H9 (cell line): ENCODE results near the gene ZNFX1. TPM values are rescaled to one million over a fixed set of nuclear protein-coding genes. Genes with fewer than 3 reads are reported as not detected.

Experiments
- DNase-seq: peaks from one replicate; pipeline ENCODE4 v3.0.0-alpha.2; 2017
- H2AFZ ChIP-seq: one replicate; pipeline ENCODE4 v1.6.1; 2013; ENCODE audit warnings: mild to moderate bottlenecking, low read length, control low read depth, moderate library complexity
- H2AK5ac ChIP-seq: 2 replicates; pipeline ENCODE4 v1.6.1; 2013; ENCODE audit warnings: low read length, control low read depth, mixed read lengths; ENCODE audit not compliant: insufficient read length
- H2BK120ac ChIP-seq: one replicate; pipeline ENCODE4 v1.6.1; 2013; ENCODE audit warnings: low read depth, mild to moderate bottlenecking, low read length, control low read depth, inconsistent platforms; ENCODE audit not compliant: poor library complexity, severe bottlenecking
- H2BK12ac ChIP-seq: 2 replicates; pipeline ENCODE4 v1.6.1; 2013; ENCODE audit warnings: low read length, control low read depth, mixed read lengths, low read depth; ENCODE audit not compliant: insufficient read length
- H2BK15ac ChIP-seq: 2 replicates; pipeline ENCODE4 v1.6.1; 2013; ENCODE audit warnings: low read depth, low read length, control low read depth
- H2BK20ac ChIP-seq: one replicate; pipeline ENCODE4 v1.6.1; 2013; ENCODE audit warnings: low read depth, mild to moderate bottlenecking, low read length, control low read depth, inconsistent platforms; ENCODE audit not compliant: poor library complexity, severe bottlenecking
- H2BK5ac ChIP-seq: 2 replicates; pipeline ENCODE4 v1.6.1; 2013; ENCODE audit warnings: low read length, control low read depth, mixed read lengths; ENCODE audit not compliant: insufficient read length
- H3K14ac ChIP-seq: 2 replicates; pipeline ENCODE4 v1.6.1; 2013; ENCODE audit warnings: low read length, control low read depth; ENCODE audit not compliant: insufficient read depth
- H3K18ac ChIP-seq: 2 replicates; pipeline ENCODE4 v1.6.1; 2013; ENCODE audit warnings: low read depth, mild to moderate bottlenecking, mixed read lengths, low read length, control low read depth; ENCODE audit not compliant: insufficient read length
- H3K23ac ChIP-seq: 2 replicates; pipeline ENCODE4 v1.6.1; 2013; ENCODE audit warnings: low read length, control low read depth, mixed read lengths, low read depth; ENCODE audit not compliant: insufficient read length
- H3K23me2 ChIP-seq: 2 replicates; pipeline ENCODE4 v1.6.1; 2013; ENCODE audit warnings: low read depth, mild to moderate bottlenecking, mixed read lengths, low read length, control low read depth; ENCODE audit not compliant: insufficient read length, poor library complexity, severe bottlenecking
- H3K27ac ChIP-seq: 2 replicates; pipeline ENCODE4 v1.5.1; 2013; ENCODE audit warnings: low read length, control low read depth, mixed read lengths, low read depth; ENCODE audit not compliant: insufficient read length
- H3K27me3 ChIP-seq: 2 replicates; pipeline ENCODE4 v1.6.1; 2013; ENCODE audit warnings: low read length, control low read depth, inconsistent platforms; ENCODE audit not compliant: insufficient read depth
- H3K4ac ChIP-seq: 2 replicates; pipeline ENCODE4 v1.6.1; 2013; ENCODE audit warnings: low read depth, mild to moderate bottlenecking, control low read depth, inconsistent platforms, low read length, moderate library complexity
- H3K4me1 ChIP-seq: 2 replicates; pipeline ENCODE4 v1.6.1; 2013; ENCODE audit warnings: low read length, control low read depth, inconsistent platforms; ENCODE audit not compliant: insufficient read depth
- H3K4me2 ChIP-seq: 2 replicates; pipeline ENCODE4 v1.6.1; 2013; ENCODE audit warnings: low read length, control low read depth, mixed read lengths; ENCODE audit not compliant: insufficient read length, insufficient read depth
- H3K56ac ChIP-seq: 2 replicates; pipeline ENCODE4 v1.6.1; 2013; ENCODE audit warnings: low read depth, mild to moderate bottlenecking, mixed read lengths, low read length, control low read depth; ENCODE audit not compliant: insufficient read length
- H3K79me1 ChIP-seq: 2 replicates; pipeline ENCODE4 v1.6.1; 2013; ENCODE audit warnings: low read depth, mild to moderate bottlenecking, moderate library complexity, low read length, control low read depth, inconsistent platforms; ENCODE audit not compliant: insufficient read depth, poor library complexity, severe bottlenecking
- H3K79me2 ChIP-seq: 2 replicates; pipeline ENCODE4 v1.6.1; 2013; ENCODE audit warnings: low read length, control low read depth, inconsistent platforms; ENCODE audit not compliant: insufficient read depth
- H3K9ac ChIP-seq: 2 replicates; pipeline ENCODE4 v1.6.1; 2013; ENCODE audit warnings: low read length, control low read depth, mixed read lengths; ENCODE audit not compliant: insufficient read length; ENCODE audit errors: extremely low read depth
- H3K9me3 ChIP-seq: one replicate; pipeline ENCODE4 v1.6.1; 2013; ENCODE audit warnings: low read depth, low read length, inconsistent platforms; ENCODE audit not compliant: control insufficient read depth
- H3T11ph ChIP-seq: one replicate; pipeline ENCODE4 v1.6.1; 2013; ENCODE audit warnings: mild to moderate bottlenecking, low read length, control low read depth, inconsistent platforms
- H4K20me1 ChIP-seq: one replicate; pipeline ENCODE4 v1.6.1; 2013; ENCODE audit not compliant: control insufficient read depth, insufficient read length, insufficient read depth
- H4K5ac ChIP-seq: 2 replicates; pipeline ENCODE4 v1.6.1; 2013; ENCODE audit warnings: low read depth, mild to moderate bottlenecking, mixed read lengths, low read length, control low read depth; ENCODE audit not compliant: insufficient read length
- H4K8ac ChIP-seq: replicated peaks from 2 replicates; pipeline ENCODE4 v1.6.1; 2013; ENCODE audit warnings: low read length, control low read depth, mixed read lengths, low read depth; ENCODE audit not compliant: insufficient read length
- H4K91ac ChIP-seq: 2 replicates; pipeline ENCODE4 v1.6.1; 2013; ENCODE audit warnings: low read depth, mild to moderate bottlenecking, moderate library complexity, mixed read lengths, low read length, control low read depth; ENCODE audit not compliant: insufficient read length
- H3K27ac Mint-ChIP-seq, 3 experiments: 2 replicates in 2 of 3; 3 replicates in 1 of 3; pipeline ENCODE4 v1.8.0; 2020 to 2021; ENCODE audit warnings: mixed read lengths in 3 of 3, mild to moderate bottlenecking in 1 of 3, moderate library complexity in 1 of 3
- H3K27me3 Mint-ChIP-seq: 2 replicates; pipeline ENCODE4 v1.8.0; 2021; ENCODE audit warnings: low read depth, mild to moderate bottlenecking, moderate library complexity, mixed read lengths
- H3K36me3 Mint-ChIP-seq, 3 experiments: 2 replicates in 2 of 3; 3 replicates in 1 of 3; pipeline ENCODE4 v1.8.0; 2020 to 2021; ENCODE audit warnings: low read depth in 3 of 3, mixed read lengths in 3 of 3; ENCODE audit not compliant: insufficient read depth in 1 of 3
- H3K4me1 Mint-ChIP-seq, 2 experiments: 2 replicates each; pipeline ENCODE4 v1.8.0; 2020; ENCODE audit warnings: mixed read lengths in 2 of 2
- H3K4me3 Mint-ChIP-seq, 2 experiments: 2 replicates in 1 of 2; 3 replicates in 1 of 2; pipeline ENCODE4 v1.8.0; 2020 to 2021; ENCODE audit warnings: mild to moderate bottlenecking in 2 of 2, mixed read lengths in 2 of 2, moderate library complexity in 1 of 2
- H3K9me3 Mint-ChIP-seq, 2 experiments: 2 replicates in 1 of 2; 3 replicates in 1 of 2; pipeline ENCODE4 v1.8.0; 2020; ENCODE audit warnings: mild to moderate bottlenecking in 2 of 2, mixed read lengths in 2 of 2, moderate library complexity in 1 of 2
- CTCF ChIP-seq: fragments of 200-600 bp; sonication (generic); conservative IDR thresholded peaks from 3 replicates; pipeline ENCODE4 v1.8.0; 2021; ENCODE audit warnings: antibody characterized with exemption, mild to moderate bottlenecking
- WGBS: extraction: QIAGEN DNeasy Blood & Tissue Kit; methylation state at CpG from one replicate; pipeline ENCODE4 v1.1.7; 2013; ENCODE audit warnings: missing lambda C conversion rate, low lambda C conversion rate, mixed read lengths; ENCODE audit not compliant: insufficient read length; ENCODE audit errors: extremely low coverage; 5-methylcytosine and 5-hydroxymethylcytosine counted together
- long read RNA-seq: library from polyadenylated mRNA; unstranded; transcript quantifications from one replicate; pipeline ENCODE4 v2.0.0, GENCODE V29; 2020
- total RNA-seq: library from RNA; stranded (reverse); gene quantifications from 2 replicates; pipeline ENCODE4 v1.2.1, GENCODE V29; 2021

Gene ZNFX1
- total RNA-seq, result 12.8 and 13.3 TPM in 2 replicates
- long read RNA-seq, partial matches to known transcripts, result 64 of 75 reads
- long read RNA-seq, other reads (novel, unspliced or antisense), result 11 of 75 reads

- Histone ChIP-seq H2BK5ac (peak within 1 kb of the TSS; percentile 82), H2BK120ac (no peak within 1 kb of the TSS), H2BK20ac (no peak within 1 kb of the TSS), H2AFZ (no peak within 1 kb of the TSS), H3K18ac (peak within 1 kb of the TSS; percentile 76), H3K9ac (peak within 1 kb of the TSS; percentile 99), H3K14ac (peak within 1 kb of the TSS; percentile 93), H3K9me3 (no peaks in the 10 kb centered on the region), H3K4ac (peak within 1 kb of the TSS; percentile 78; the same call in 1 of the 2 replicates), H2AK5ac (no peak within 1 kb of the TSS), H3K79me1 (no peaks in the 10 kb centered on the region), H3K4me1 (no peaks in the 10 kb centered on the region), H4K20me1 (no peaks in the 10 kb centered on the region), H3K56ac (peak within 1 kb of the TSS; percentile 85), H3K27me3 (no peaks in the 10 kb centered on the region), H4K91ac (peak within 1 kb of the TSS; percentile 51), H2BK12ac (peak within 1 kb of the TSS; percentile 64), H4K5ac (peak within 1 kb of the TSS; percentile 91), H3K23ac (peak within 1 kb of the TSS; percentile 8), H3K23me2 (peaks cover 41% of the 10 kb centered on the region), H4K8ac (peak within 1 kb of the TSS; percentile 95), H3T11ph (no peak within 1 kb of the TSS), H3K27ac (peak within 1 kb of the TSS; percentile 87), H2BK15ac (no peak within 1 kb of the TSS), H3K79me2 (peaks cover 55% of the 10 kb centered on the region), H3K4me2 (peak within 1 kb of the TSS; percentile 100)
- H3K27me3 Mint-ChIP-seq, result peaks cover 19% of the 10 kb centered on the region
- H3K4me3 Mint-ChIP-seq, result peak within 1 kb of the TSS; percentile 99
- peaks cover 57 to 73% (median 69%) of the 10 kb centered on the region in 3 experiments for H3K36me3 Mint-ChIP-seq
- no CpG with 5 or more reads among the region's 80 CpGs for WGBS
- peak; percentile 98 for DNase-seq
- peak within 1 kb of the TSS; percentile 97 to 99 (median 98) for H3K27ac Mint-ChIP-seq
- TF ChIP-seq CTCF, result peak; percentile 25; the same call in 1 of the 3 replicates
- peaks cover 37 to 43% of the 10 kb centered on the region in 2 experiments for H3K4me1 Mint-ChIP-seq
- peaks cover 24 to 34% of the 10 kb centered on the region in 2 experiments for H3K9me3 Mint-ChIP-seq
Observed at GRCh38 chr20:49278036-49278817, at the start of gene ZNFX1. TSS of gene ZNFX1 (minus strand) at chr20:49278057. CDS start at chr20:49275839, 2,218 bp downstream.
